Kasumi-1 (cell line): Measurements from ENCODE around the gene FBXL12.
"Not testable (repeated sequence)": the region's sequence is repeated elsewhere in the genome, so short reads cannot be mapped to it uniquely, and the experiment has no call there.

Experiments used
- DNase-seq, 2 experiments: peaks; one replicate each; lab custom pipeline; 2025; lab: John Stamatoyannopoulos, UW

The FBXL12 gene

GRCh38 chr19:9839415-9839814 is 20.5 kb upstream of the FBXL12 start:
- DNase-seq: no peak

GRCh38 chr19:9838324-9838723 is 19.4 kb upstream of the FBXL12 start:
- no peak for DNase-seq

GRCh38 chr19:9836021-9836420 is 17.1 kb upstream of the FBXL12 start:
- DNase-seq: peak; percentile 17 to 19

GRCh38 chr19:9835507-9835949 is 16.6 kb upstream of the FBXL12 start:
- no peak for DNase-seq

GRCh38 chr19:9834726-9835506 is 16.0 kb upstream of the FBXL12 start, which contains the start of gene PIN1:
TSS of gene PIN1 (plus strand) at chr19:9835318. CDS start at chr19:9835345, 27 bp downstream.
- DNase-seq: peak; percentile 98

- DNase-seq: no peak
Observed at GRCh38 chr19:9834307-9834725, 15.4 kb upstream of the FBXL12 start.

- DNase-seq: peak in 1 of 2 experiments; percentile 18
Observed at GRCh38 chr19:9828551-9829063, 9.7 kb upstream of the FBXL12 start.

GRCh38 chr19:9827289-9828238 is 8.7 kb upstream of the FBXL12 start, which contains the start of gene UBL5:
TSS of gene UBL5 (plus strand) at chr19:9827918. CDS start at chr19:9828338, 420 bp downstream.
- DNase-seq: peak; percentile 93 to 94

GRCh38 chr19:9823816-9824215 is 4.9 kb upstream of the FBXL12 start:
- no peak for DNase-seq

- DNase-seq: not testable (repeated sequence)
Observed at GRCh38 chr19:9820034-9820433, 1.2 kb upstream of the FBXL12 start.

GRCh38 chr19:9819596-9819909 is 674 bp upstream of the FBXL12 start:
- DNase-seq: no peak

- no peak for DNase-seq
Observed at GRCh38 chr19:9818175-9818733, 625 bp downstream of the FBXL12 start.

- no peak for DNase-seq
Observed at GRCh38 chr19:9811139-9811538, 7.7 kb downstream of the FBXL12 start.

GRCh38 chr19:9808855-9809824 is 9.7 kb downstream of the FBXL12 start:
- DNase-seq: no peak

- no peak for DNase-seq
Observed at GRCh38 chr19:9806803-9807202, 12.1 kb downstream of the FBXL12 start.

GRCh38 chr19:9801976-9802375 is 16.9 kb downstream of the FBXL12 start:
- no peak for DNase-seq

- DNase-seq: no peak
Observed at GRCh38 chr19:9799162-9799561, 19.7 kb downstream of the FBXL12 start.

GRCh38 chr19:9797871-9798270 is 21.0 kb downstream of the FBXL12 start:
- no peak for DNase-seq

- DNase-seq: peak; percentile 93 to 96
Observed at GRCh38 chr19:9796113-9796773, 22.6 kb downstream of the FBXL12 start.

GRCh38 chr19:9793071-9793591 is 25.7 kb downstream of the FBXL12 start:
- DNase-seq: peak; percentile 57 to 65
